Left hindlimb (tissue), 1 donor: ENCODE data around the gene SASS6.
"Not testable (repeated sequence)": the region's sequence is repeated elsewhere in the genome, so short reads cannot be mapped to it uniquely, and the experiment has no call there.

Experiments used
- DNase-seq: peaks from one replicate; pipeline ENCODE4 v3.0.0-alpha.2; 2018

Gene SASS6

DNA sequence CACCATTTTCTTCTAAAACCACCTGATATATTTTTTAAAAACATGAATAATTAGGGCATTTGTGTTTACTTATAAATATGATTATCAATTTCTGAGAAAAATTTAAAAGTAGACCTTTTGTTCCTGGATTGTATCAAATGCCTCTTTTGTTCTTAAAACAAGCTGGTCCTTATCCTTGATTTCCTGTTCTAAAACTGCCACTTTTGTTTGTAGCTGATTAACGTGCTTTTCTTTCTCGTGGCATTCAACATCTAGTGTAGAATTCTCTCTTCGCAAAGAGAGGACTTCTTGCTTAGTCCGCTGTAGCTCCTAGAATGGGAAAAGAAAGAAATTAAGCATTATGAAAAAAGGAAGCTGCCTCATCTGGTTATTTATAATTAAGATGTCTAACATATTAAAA, 25.0 kb downstream of the SASS6 start:
- DNase-seq, result no peak

DNA sequence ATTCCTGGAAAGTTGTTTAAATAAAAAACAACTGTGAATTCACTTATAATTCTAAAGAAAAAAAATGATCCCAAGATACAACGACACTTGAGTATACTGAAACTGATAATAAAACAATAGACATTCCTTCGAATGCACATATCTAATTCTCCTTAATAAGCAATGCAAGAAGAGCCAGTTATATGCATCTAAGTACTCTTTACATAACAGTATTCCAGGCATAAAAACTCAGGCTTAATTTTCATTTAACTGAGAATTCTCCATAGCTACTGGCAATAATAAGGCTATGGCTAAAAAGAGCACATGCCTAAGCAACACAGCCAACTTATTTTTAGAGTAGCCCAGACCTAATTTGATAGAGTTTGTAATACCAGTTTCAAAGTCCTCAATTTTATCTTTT, 31.2 kb downstream of the SASS6 start:
- DNase-seq, result no peak

DNA sequence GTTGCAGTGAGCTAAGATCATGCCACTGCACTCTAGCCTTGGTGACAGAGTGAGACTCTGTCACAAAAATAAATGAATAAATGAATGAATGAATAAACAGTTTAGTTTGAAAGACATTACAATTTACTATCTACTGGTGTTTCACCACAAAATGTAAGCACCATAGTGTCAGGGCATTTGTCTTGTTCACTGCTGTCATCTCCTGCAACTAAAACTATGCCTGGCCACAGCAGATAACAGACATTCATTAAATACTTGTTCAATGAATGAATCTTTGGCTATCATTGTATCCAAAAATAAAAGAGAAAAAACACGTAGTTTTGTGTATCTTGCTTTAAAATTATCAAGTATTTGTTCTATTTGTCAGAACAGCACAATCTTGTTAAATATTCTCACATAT, 32.5 kb downstream of the SASS6 start:
- no peak for DNase-seq

DNA sequence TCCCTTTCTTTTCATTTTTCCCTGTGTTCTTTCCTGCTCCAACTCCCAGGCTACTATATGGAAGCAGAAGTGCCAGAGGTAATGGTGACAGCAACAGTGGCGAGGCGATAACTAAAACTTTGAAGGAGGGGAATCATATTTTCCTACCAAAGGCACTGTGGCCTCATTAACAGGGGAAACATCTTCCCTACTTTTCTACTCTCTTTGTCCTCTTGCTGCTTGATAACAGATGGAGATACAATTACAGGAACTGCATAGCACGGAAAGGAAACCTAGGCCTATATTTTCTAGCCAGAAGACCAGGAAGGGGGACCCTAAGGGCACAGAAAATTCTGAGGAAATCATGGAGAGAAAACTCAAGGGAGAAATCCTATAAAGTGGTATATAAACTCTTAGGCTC, 42.3 kb downstream of the SASS6 start:
- no peak for DNase-seq

DNA sequence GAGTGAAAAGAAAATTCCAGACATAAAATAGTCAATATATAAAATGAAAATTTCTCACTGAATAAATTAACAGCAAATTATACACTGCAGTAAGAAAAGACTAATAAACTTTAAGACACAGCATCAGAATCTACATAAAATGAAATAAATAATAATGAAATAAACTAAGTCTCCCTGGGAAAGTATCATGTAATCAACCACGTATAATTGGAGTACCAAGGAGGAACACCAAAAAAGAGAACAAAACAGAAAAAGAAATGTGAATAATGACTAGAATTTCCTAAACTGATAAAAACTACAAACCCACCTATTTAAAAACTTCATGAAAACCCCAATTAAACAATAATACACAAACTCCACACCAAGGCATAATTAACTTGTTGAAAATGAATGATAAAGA, 43.6 kb downstream of the SASS6 start:
- DNase-seq, result no peak

DNA sequence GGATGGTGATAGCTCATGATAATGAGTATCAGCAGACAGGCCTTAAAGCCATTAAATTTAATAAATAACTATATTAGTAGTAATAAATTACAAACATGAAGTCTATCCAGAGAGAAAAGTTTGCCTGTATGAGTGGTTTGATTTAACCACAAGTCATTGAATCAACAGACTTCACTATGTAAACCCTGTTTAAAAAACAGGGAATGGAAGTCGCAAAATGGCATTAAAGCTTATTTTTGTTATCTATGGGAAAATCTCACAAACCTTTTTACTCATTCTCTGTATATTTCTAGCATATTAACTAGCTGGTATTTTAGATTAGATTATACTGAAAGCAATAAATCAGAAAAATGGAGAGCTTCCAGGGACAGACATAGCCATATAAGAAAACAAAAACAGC, 45.3 kb downstream of the SASS6 start:
- no peak for DNase-seq

DNA sequence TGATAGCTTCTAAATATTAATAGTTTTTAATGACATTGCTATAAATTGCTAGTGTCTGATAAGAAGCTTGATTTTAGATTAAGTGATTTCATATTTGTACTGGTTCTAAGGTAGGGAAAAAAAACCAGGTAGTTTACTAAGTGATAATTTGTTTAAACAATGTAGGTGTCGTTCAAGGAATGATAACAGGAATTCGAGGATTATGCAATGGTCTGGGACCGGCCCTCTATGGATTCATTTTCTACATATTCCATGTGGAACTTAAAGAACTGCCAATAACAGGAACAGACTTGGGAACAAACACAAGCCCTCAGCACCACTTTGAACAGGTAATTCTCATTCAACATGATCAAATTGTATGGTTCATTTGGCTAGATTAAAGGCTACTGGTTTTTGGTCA, 52.4 kb downstream of the SASS6 start:
- DNase-seq, result no peak

DNA sequence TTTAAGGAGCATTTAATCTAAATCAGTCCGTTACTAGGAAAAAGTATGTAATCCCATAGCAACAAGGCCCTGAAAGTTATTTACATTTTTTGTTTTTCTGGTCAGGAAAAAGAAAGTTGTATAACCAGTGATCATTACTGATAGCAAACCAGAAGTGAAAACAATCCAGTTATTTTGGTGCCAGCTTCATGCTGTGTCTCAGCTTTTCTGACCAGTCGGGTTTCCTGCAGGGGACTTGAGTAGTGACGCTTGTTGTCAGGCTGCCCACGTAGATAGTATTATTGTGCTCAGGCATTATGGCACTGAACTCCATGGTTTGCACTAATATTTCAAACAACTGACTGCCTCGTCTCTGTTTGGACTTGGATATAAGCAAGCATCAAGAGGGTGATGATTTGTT, 55.2 kb downstream of the SASS6 start:
- no peak for DNase-seq

DNA sequence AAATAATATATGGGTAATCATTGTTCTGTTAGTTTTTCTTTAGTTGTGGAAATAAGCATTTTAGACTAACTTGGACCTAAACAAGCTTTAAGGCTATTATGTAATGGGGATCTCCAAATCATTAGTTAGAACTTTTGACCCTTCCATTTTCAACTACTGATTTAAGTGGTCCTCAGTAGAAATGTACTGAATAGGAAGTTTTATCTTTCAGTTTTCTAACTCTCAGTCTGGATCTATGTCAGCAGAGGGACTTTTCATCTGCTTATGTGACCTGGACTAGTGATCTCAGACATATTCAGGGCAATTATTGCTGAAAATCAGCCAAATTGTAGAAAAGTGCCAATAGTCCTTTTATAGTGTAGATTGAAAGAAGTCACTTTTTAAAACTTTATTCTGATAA, 56.0 kb downstream of the SASS6 start:
- no peak for DNase-seq

DNA sequence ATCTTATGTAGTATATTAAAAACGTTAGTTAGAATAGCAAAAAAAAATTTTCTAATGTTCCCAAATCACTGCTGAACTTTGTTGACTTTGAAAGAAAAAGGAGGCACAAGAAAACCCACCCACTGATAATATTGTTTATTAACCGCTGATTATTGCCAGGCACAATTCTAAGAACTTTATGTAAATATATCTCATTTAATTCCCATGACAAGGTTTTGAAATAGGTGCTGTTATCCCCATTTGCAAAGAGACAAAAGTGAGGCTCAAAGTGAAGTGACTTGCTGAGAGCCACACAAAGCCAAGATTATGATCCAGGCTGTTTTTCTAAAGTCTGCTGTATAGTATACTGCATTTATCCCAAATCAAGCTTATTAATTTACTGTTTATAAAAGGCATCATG, 56.4 kb downstream of the SASS6 start:
- no peak for DNase-seq

DNA sequence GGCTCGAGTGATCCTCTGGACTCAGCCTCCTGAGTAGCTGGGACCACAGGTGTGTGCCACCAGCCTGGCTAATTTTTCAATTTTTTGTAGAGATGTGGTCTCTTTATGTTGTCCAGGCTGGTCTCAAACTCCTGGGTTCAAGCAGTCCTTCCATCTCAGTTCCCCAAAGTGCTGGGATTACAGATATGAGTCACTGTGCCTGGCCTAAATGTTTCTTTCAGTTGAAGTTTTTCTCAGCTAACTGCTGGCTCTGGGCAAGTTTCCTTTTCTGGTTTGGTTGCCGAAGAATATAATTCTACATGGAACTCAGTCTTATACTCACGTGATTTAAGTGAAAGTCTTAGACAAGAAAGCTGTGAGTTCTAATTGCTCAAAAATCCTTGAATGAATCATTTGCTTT, 57.0 kb downstream of the SASS6 start:
- DNase-seq, result no peak

DNA sequence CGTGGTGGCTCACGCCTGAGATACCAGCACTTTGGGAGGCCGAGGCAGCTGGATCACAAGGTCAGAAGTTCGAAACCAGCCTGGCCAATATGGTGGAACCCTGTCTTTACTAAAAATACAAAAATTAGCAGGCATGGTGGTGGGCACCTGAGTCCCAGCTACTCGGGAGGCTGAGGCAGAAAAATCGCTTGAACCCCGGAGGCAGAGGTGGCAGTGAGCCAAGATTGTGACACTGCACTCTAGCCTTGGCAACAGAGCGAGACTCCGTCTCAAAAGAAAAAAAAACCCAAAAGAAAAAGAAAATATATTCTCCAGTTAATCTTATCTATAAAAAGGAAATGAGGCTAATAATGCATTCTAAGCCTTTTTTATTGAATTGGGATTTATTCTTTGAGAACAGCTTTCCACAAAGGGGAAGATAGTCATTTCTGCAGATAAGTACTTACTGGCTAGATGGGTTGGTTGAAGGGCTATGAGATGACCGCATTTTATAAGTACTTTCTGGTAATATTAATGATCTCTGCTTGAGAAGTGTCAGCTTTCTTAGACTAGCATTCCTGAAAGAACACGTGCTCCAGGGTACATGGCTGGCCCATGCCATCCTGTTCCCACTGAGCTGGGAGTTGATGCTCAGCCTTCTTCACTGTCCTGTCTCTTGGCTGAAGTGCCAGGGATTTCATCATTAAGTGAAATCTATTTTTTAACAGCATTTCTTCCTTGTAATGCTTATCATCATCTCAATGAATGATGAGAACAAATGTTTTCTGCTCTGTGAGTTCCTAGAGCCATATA, 57.9 kb downstream of the SASS6 start:
- no peak for DNase-seq

DNA sequence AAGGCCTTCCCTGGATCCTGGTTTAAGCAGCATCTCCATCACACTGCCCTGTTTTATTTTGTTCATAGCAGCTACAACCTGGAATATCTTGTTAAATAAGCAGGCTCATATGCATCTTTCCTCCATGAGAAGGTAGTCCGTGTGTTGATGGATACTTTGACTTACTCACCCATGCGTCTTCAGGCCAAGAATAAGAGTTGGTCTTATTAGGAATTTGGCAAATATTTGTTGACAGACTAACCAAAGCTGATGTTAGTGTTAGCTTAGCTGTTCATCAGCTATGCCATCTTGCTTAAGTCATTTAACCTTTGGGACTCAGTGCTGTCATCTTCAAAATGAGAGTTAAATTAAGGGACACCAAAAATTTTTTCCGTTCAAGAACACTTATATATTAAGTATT, 59.2 kb downstream of the SASS6 start:
- no peak for DNase-seq

DNA sequence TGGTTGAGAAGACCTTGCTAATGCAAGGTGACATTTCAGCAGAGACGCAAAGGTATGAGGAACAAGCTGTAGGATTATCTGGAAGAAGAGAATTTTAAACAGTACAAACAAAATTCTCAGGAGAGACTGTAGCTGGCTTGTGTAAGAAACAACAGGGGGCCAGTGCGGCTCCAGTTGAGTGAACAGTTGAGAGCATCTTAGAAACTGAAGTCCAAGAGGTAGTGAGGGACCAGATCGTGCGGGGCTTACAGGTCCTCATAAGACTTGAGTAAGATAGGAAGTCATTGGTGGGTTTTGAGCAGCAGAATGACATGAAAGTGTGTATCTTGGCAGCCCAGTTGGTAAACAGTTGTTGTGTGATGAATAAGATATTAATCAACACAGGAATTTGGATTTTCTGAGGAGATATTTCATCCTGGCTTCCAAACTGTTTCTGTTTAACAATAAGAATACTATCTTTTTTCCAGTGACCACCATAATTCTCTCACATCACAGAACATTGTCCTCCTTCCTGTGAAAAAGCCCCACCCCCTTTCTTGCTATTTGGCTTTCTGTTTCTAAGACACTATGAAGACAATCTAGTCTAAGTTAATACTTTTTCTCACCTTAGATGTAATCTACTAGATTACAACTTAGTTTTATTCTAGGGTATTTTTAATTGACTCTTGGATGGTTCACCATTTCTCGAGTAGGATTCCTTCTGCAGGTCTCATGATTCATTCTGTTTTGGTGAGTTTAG, 62.4 kb downstream of the SASS6 start:
- no peak for DNase-seq

DNA sequence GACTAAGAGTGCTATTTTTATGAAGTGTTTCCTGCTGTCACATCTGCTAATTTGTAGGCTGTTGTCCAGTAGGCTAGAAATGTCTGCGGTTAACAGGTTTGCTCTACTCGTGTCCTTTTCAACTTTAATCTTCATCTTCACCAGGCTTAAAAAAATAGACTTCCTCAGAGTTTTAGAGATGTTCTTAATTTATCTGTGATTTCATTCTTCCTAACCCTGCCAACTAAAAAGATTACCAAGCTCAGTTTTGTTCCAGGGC, 66.8 kb downstream of the SASS6 start:
- no peak for DNase-seq

DNA sequence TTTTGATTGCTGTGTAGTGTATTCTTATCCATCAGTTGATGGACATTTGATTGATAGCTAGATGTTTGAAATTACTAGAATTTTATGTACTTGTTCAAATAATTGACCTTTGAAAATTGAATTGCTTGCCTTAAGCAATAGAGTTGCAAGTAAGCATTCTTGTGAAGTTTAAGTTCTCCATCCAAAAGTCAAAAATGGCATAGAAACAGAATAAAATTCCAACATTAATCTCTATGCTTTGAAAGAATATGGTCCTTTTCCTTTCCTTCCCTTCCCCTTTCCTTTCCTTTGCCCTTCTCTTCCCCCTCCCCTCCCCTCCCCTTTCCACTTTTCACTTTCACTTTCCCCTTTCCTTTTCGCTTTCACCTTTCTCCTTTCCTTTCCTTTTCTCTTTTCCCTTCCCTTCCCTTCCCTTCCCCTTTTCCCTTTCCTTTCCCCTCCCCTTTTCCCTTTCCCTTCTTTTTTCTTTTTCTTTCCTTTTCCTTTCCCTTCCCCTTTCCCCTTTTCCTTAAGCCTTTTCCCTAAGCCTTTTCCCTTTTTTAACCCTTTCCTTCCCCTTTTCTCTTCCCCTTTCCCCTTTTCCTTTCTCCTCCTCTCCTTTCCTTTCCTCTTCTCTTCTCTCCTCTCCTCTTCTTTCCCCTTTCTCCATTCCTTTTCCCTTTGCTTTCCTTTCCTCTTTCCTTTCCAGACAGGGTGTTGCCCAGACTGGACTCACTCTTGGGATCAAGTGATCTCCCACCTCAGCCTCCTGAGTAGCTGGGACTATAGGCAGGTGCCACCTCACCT, 67.4 kb downstream of the SASS6 start:
- DNase-seq, result no peak

DNA sequence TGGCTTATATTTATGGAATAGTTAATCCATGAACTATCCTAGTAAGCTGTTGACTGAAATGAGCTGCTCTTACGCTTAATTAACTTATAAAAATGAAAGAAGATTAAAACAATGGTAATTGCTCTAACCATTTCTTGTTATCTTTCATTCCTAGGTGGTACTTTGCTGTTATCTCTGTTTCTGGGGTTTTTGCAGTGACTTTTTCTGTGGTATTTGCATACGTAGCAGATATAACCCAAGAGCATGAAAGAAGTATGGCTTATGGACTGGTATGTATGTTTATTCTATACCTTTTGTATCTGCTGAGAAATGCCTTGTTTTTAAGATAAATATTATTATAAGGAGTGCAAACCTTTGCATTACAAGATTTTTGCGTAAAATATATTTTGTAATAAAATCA, 71.0 kb downstream of the SASS6 start:
- no peak for DNase-seq

DNA sequence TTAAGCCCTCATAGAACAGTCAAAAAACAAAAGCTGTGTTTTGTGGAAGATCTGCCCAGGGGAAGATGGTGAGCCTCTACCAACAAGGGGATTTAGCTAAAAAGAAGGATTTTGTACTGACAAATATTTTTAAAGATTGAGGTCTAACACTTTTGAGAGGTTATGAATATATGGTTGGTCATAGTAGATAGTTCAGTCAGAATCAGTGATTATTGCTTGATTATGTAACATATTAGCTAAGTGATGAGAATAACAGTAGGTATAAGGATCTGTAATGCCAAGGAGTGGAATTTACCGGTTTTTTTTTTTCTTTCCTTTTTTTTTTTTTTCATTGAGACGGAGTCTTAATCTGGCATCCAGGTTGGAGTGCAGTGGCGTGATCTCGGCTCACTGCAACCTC, 79.0 kb downstream of the SASS6 start:
- DNase-seq, result no peak

DNA sequence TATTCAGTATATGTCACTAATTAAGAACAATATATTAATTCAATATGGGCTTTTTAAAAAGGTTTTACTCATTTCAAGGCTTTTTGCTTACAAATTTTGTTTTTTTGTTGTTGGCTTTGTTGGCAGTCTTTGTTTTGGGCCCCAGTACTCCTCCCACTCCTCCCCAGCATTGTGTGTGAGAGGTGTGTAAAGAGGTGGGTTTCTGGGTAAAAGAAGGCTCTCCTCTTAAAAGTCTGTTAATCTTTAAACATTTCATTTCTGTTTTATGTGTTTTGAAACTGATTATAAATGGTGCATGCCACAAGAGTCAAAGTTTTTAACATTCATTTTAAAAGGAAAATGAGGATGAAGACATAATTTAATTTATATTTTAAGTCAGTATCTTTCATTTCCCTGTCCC, 79.6 kb downstream of the SASS6 start:
- DNase-seq, result no peak

DNA sequence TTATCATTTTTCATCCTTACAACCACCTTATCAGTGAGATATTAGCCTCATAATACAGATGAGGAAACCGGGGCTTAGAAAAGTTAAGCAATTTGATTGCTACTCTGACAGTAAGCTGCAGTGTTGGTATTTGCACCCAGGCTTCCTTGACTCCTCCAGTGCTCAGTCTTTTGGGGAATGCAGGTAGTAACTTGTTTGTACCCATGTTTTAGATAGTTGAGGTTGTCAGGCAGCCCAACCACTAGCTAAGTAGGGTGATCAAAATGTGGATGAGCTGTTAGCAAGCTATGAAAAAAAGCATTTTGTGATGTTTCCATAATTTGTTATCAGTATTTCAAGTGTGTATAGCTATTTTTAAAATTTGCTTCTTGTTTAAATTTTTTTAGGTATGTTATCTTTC, 80.8 kb downstream of the SASS6 start:
- no peak for DNase-seq

DNA sequence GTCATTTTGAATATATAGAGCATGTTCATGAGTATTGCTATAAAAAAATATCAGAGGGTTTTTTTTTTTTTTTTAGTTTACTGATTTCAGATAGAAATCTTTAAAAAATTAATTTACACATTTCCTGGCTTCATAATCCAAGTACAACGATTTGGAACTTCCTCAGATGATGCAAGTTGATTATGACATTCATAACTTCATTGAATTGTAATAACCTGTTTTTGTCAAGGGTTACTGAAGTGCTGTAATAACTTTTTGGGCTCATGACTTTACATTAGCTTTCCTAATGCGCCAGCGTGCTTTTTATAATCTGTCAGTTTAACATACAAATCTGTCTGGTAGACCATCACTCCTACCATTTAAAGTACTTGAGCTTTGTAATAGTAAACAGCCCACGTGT, 81.3 kb downstream of the SASS6 start:
- DNase-seq, result no peak

DNA sequence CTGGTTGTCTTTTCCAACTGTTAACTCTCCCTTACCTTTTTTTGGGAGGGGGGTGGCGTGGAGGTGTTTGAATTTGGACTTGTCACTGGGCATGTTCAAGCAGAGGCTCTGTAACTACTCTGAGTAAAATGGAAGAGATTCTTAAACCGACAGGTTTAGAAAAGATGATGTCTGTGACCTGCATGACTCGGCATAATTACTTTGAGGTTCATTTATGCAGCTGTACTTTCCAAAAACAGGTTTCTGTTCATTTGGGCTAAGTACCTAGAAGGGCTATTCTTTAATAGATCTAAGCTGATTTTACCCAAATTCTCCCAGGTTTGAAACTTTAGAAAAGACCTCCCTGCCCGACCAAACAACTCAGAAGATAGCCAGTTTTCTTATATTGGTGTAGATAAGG, 82.6 kb downstream of the SASS6 start:
- DNase-seq, result no peak

DNA sequence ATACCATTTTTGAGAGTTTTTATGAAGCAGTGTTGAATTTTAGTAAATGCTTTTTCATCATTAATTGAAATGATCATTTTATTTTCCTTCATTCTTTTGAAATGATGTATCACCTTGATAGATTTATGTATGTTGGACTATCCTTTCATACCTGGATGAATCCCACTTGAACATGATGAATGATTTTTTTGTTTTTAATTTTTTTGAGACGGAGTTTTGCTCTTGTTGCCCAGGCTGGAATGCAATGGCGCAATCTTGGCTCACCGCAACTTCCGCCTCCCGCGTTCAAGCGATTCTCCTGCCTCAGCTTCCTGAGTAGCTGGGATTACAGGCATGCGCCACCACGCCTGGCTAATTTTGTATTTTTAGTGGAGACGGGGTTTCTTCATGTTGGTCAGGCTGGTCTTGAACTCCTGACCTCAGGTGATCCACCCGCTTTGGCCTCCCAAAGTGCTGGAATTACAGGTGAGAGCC, 85.5 kb downstream of the SASS6 start:
- DNase-seq, result not testable (repeated sequence)

DNA sequence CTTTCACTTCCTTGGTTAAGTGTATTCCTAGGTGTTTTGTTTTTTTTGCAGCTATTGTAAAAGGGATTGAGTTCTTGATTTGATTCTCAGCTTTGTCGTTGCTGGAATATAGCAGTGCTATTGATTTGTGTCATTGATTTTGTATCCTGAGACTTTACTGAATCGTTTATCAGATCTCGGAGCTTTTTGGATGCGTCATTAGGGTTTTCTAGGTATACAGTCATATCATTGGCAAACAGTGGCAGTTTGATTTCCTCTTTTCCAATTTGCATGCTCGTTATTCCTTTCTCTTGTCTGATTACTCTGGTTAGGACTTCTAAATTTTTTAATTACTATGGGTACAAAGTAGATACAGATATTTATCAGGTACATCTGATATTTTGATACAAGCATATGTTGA, 87.5 kb downstream of the SASS6 start:
- no peak for DNase-seq
